Esophagus squamous epithelium (tissue), 5 donors: ENCODE measurements around the gene EIF1AD. TPM values are rescaled to one million over a fixed set of nuclear protein-coding genes. Genes with fewer than 3 reads are reported as not detected.

Experiments used
- DNase-seq: peaks from one replicate; lab custom pipeline; 2025; lab: John Stamatoyannopoulos, UW
- H3K27ac ChIP-seq, 4 donors: fragments of 200-600 bp; sonication (generic); one replicate each; pipeline ENCODE4 v1.5.1; 2016 to 2019; ENCODE audit warnings: mild to moderate bottlenecking in 1 of 4
- H3K27me3 ChIP-seq, 4 donors: fragments of 200-600 bp; sonication (generic); 1 replicate in 3 of 4; 2 replicates in 1 of 4; pipeline versions ENCODE4 v1.5.1 to v1.6.0; 2017 to 2021; ENCODE audit warnings: antibody characterized with exemption in 1 of 4
- H3K36me3 ChIP-seq, 3 donors: fragments of 200-600 bp; sonication (generic); one replicate each; pipeline ENCODE4 v1.5.1; 2016 to 2019
- H3K4me1 ChIP-seq, 3 donors: fragments of 200-600 bp; sonication (generic); one replicate each; pipeline ENCODE4 v1.5.1; 2017 to 2019
- H3K4me3 ChIP-seq, 4 donors: fragments of 200-600 bp; sonication (generic); 1 replicate in 3 of 4; 2 replicates in 1 of 4; pipeline ENCODE4 v1.5.1; 2016 to 2019; ENCODE audit warnings: mild to moderate bottlenecking in 2 of 4, moderate library complexity in 1 of 4
- H3K9me3 ChIP-seq, 3 donors: fragments of 200-600 bp; sonication (generic); one replicate each; pipeline ENCODE4 v1.5.1; 2016 to 2019
- POLR2A ChIP-seq, 4 donors: fragments of 450-650 bp; IDR thresholded peaks; one replicate each; pipeline ENCODE4 v1.6.1; 2017; ENCODE audit warnings: antibody characterized with exemption in 4 of 4, mild to moderate bottlenecking in 4 of 4, moderate library complexity in 3 of 4
- WGBS, 2 donors: methylation state at CpG; one replicate each; pipeline ENCODE4 v1.1.5; 2018; 5-methylcytosine and 5-hydroxymethylcytosine counted together
- intact Hi-C: fragments of 100-400 bp; cut with DNase I; formaldehyde crosslinking; loops from one replicate; pipeline ENCODE4 v1.15.0; 2022
- total RNA-seq, 4 donors: library from RNA; depleted of rRNA; stranded (reverse); fragments of >200 nt; gene quantifications; one replicate each; pipeline ENCODE4 v1.1.0, GENCODE V29; 2016
- TF ChIP-seq, protein P1 (sequence below), 6 experiments: fragments of 450-650 bp in 4 of 6; fragments of 200-600 bp in 2 of 6; sonication (generic) in 2 of 6; IDR thresholded peaks; one replicate each; pipeline ENCODE4 v1.5.1; 2016 to 2019; ENCODE audit warnings: antibody characterized with exemption in 6 of 6, mild to moderate bottlenecking in 4 of 6, moderate library complexity in 4 of 6
- donor health status: DM: yes; HTN: yes; CAD: no.

The EIF1AD gene
- total RNA-seq = 10 to 100 TPM; 24.7 to 43.2 (median 30.0) TPM

- DNase-seq = peak; percentile 88
- 0 to 4% methylated on average over 11 to 26 of the region's 55 CpGs for WGBS, 2 donors
- H3K27ac ChIP-seq = peak within 1 kb of the TSS; percentile 87 to 94 (median 94)
- intact Hi-C loops = no loop called here
- no peaks in the 10 kb centered on the region for H3K27me3 ChIP-seq
- H3K4me1 ChIP-seq = peaks cover 13 to 44% (median 21%) of the 10 kb centered on the region in 3 donors
- H3K4me3 ChIP-seq = peak within 1 kb of the TSS; percentile 72 to 95 (median 81)
- no peaks in the 10 kb centered on the region for H3K9me3 ChIP-seq
- H3K36me3 ChIP-seq = peaks cover 20 to 69% (median 32%) of the 10 kb centered on the region in 3 donors
- TF ChIP-seq POLR2A (IDR thresholded peaks at IDR 0.05) = peak in 3 of 4 donors; percentile 10 to 48 (median 20)
- TF ChIP-seq, protein P1, sequence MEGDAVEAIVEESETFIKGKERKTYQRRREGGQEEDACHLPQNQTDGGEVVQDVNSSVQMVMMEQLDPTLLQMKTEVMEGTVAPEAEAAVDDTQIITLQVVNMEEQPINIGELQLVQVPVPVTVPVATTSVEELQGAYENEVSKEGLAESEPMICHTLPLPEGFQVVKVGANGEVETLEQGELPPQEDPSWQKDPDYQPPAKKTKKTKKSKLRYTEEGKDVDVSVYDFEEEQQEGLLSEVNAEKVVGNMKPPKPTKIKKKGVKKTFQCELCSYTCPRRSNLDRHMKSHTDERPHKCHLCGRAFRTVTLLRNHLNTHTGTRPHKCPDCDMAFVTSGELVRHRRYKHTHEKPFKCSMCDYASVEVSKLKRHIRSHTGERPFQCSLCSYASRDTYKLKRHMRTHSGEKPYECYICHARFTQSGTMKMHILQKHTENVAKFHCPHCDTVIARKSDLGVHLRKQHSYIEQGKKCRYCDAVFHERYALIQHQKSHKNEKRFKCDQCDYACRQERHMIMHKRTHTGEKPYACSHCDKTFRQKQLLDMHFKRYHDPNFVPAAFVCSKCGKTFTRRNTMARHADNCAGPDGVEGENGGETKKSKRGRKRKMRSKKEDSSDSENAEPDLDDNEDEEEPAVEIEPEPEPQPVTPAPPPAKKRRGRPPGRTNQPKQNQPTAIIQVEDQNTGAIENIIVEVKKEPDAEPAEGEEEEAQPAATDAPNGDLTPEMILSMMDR (IDR thresholded peaks at IDR 0.05) = peak in 1 of 6 experiments; percentile 31
These were observed at the start of gene EIF1AD, which contains the start of gene BANF1 for GRCh38 chr11:66001942-66002647. EIF1AD (minus strand) TSS chr11:66002157; CDS start chr11:66000389, 1,768 bp downstream. BANF1 (plus strand) TSS chr11:66002503; CDS start chr11:66003251, 748 bp downstream.

- TF ChIP-seq, protein P1 (IDR thresholded peaks at IDR 0.05) = no peak
- TF ChIP-seq POLR2A (IDR thresholded peaks at IDR 0.05) = no peak
- 16 to 30% methylated on average over 12 of the region's 12 CpGs for WGBS, 2 donors
These were observed 49.4 kb upstream of the EIF1AD start for GRCh38 chr11:66051371-66051765.

GRCh38 chr11:66050581-66051231 lies 48.7 kb upstream of the EIF1AD start:
- H3K4me1 ChIP-seq = peaks cover 15 to 50% (median 18%) of the 10 kb centered on the region in 3 donors
- H3K27ac ChIP-seq = peak overlapping the region; percentile 87 to 92 (median 92)
- peaks cover 0 to 39% (median 3%) of the 10 kb centered on the region in 4 donors for H3K27me3 ChIP-seq
- TF ChIP-seq POLR2A (IDR thresholded peaks at IDR 0.05) = no peak
- TF ChIP-seq, protein P1 (IDR thresholded peaks at IDR 0.05) = no peak
- no peak overlapping the region for H3K4me3 ChIP-seq
- no peaks in the 10 kb centered on the region for H3K9me3 ChIP-seq
- WGBS, 2 donors = 84 to 94% methylated on average over 4 of the region's 5 CpGs
- DNase-seq = no peak
- peaks cover 7 to 27% (median 12%) of the 10 kb centered on the region in 3 donors for H3K36me3 ChIP-seq
- intact Hi-C loops = no loop called here

More at GRCh38 chr11:66051371-66051765, 49.4 kb upstream of the EIF1AD start:
- intact Hi-C loops = no loop called here
- Histone ChIP-seq H3K27ac (peak overlapping the region; percentile 87 to 92 (median 92)), H3K36me3 (peaks cover 7 to 33% (median 17%) of the 10 kb centered on the region in 3 donors), H3K4me3 (peak overlapping the region; percentile 88 to 99 (median 94)), H3K4me1 (peaks cover 15 to 53% (median 18%) of the 10 kb centered on the region in 3 donors), H3K9me3 (no peaks in the 10 kb centered on the region), H3K27me3 (peaks cover 0 to 33% (median 3%) of the 10 kb centered on the region in 4 donors)
- no peak for DNase-seq

DNA sequence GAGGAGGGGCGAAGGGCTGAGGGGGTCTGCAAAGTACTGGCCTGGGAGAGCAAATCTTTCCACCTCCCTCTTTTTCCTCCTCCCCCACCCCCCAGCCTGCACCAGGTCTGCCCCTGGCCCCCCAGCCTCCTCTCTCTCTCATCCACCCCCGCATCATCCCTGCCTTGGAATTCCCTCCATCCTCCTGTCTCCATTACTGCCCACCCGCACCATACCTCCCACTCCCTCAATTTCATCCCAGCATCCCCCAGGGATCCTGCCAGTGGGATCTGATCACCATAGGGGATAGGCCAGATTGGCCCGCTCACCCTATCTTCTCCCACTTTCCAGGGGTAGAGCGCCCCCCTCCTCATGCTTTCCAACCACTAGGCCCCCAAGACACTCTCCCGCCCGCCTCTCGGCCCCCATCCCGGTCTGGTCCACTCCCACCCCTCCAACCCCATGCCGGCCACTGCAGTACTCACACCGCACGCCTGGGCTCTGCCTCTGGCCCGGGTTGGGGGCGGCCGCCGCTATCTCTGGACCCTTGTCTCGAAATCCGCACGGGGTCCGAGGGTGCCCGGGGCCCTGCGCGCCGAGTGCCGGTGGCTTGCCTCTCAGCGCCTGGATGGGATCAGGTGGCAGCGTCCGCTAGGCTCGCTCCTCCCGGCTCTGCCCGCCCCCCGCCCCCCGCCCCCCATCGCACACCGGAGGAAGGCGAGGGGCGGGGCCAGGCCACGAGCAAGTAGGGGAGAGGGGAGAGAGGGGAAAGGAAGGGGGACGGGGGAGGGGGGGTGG lies 46.8 kb upstream of the EIF1AD start, which contains the start of gene GAL3ST3:
Gene GAL3ST3 (minus strand): TSS at position 615 of the 777 bp plus-strand sequence. CDS start 3,746 bp downstream, outside the sequence.
- intact Hi-C loops = no loop called here
- WGBS, 2 donors = 30 to 78% methylated on average over 5 to 17 of the region's 39 CpGs
- DNase-seq = no peak

More for the DNA sequence above, 46.8 kb upstream of the EIF1AD start, which contains the start of gene GAL3ST3:
- TF ChIP-seq, protein P1 (IDR thresholded peaks at IDR 0.05) = no peak
- no peak for TF ChIP-seq POLR2A (IDR thresholded peaks at IDR 0.05)
- H3K27me3 ChIP-seq = peaks cover 0 to 40% (median 3%) of the 10 kb centered on the region in 4 donors
- H3K27ac ChIP-seq = no peak within 1 kb of the TSS
- peaks cover 0 to 7% (median 0%) of the 10 kb centered on the region in 3 donors for H3K36me3 ChIP-seq
- no peaks in the 10 kb centered on the region for H3K9me3 ChIP-seq
- no peak within 1 kb of the TSS for H3K4me3 ChIP-seq
- H3K4me1 ChIP-seq = peaks cover 18 to 38% (median 22%) of the 10 kb centered on the region in 3 donors
